HG03469 (cell line): ENCODE measurements around the gene TALDO1.

Experiments used
- ATAC-seq: cut with Tn5 transposase; IDR thresholded peaks from one replicate; pipeline ENCODE4 v1.9.1; 2021; ENCODE audit warnings: mild to moderate bottlenecking, moderate library complexity, moderate number of reproducible peaks; ENCODE audit not compliant: unreplicated experiment

Gene TALDO1

GRCh38 chr11:798093-798713 lies 50.9 kb downstream of the TALDO1 start, which contains the start of gene SLC25A22:
SLC25A22 (minus strand) TSS chr11:798281; CDS start chr11:795006, 3,275 bp downstream.
- peak; percentile 44 for ATAC-seq

- ATAC-seq, result no peak
Observed at GRCh38 chr11:799641-800316, 52.5 kb downstream of the TALDO1 start.

- ATAC-seq, result no peak
Observed at GRCh38 chr11:800473-800872, 53.2 kb downstream of the TALDO1 start.

- ATAC-seq, result no peak
Observed at GRCh38 chr11:801097-801780, 54.0 kb downstream of the TALDO1 start.

GRCh38 chr11:802018-802617 lies 54.9 kb downstream of the TALDO1 start:
- ATAC-seq, result no peak

- no peak for ATAC-seq
Observed at GRCh38 chr11:802693-803466, 55.6 kb downstream of the TALDO1 start.

GRCh38 chr11:803467-803742 lies 56.1 kb downstream of the TALDO1 start:
- no peak for ATAC-seq

GRCh38 chr11:803770-804598 lies 56.7 kb downstream of the TALDO1 start:
- ATAC-seq, result no peak

GRCh38 chr11:804599-804964 lies 57.3 kb downstream of the TALDO1 start:
- no peak for ATAC-seq

- no peak for ATAC-seq
Observed at GRCh38 chr11:808427-809286, 61.4 kb downstream of the TALDO1 start.

GRCh38 chr11:809287-810039 lies 62.2 kb downstream of the TALDO1 start, which contains the start of gene RPLP2:
RPLP2 (plus strand) TSS chr11:809967; CDS start chr11:810235, 268 bp downstream.
- ATAC-seq, result peak; percentile 55

GRCh38 chr11:810040-810567 lies 62.8 kb downstream of the TALDO1 start:
- ATAC-seq, result no peak

GRCh38 chr11:811446-812245 lies 64.4 kb downstream of the TALDO1 start:
- no peak for ATAC-seq

GRCh38 chr11:812390-812789 lies 65.1 kb downstream of the TALDO1 start:
- no peak for ATAC-seq

GRCh38 chr11:813072-813455 lies 65.8 kb downstream of the TALDO1 start:
- ATAC-seq, result no peak

GRCh38 chr11:813456-814096 lies 66.3 kb downstream of the TALDO1 start:
- no peak for ATAC-seq
